Loucy (cell line): ENCODE measurements around the gene SMCO2.

Experiments used
- H2AFZ ChIP-seq: fragments of 200-600 bp; sonication (generic); 2 replicates; pipeline ENCODE4 v1.6.0; 2016; ENCODE audit warnings: antibody characterized with exemption, mild to moderate bottlenecking, low read length, moderate library complexity
- H3F3A ChIP-seq: fragments of 200-600 bp; 2 replicates; pipeline ENCODE4 v1.6.0; 2016; ENCODE audit warnings: antibody characterized with exemption, low read depth, mild to moderate bottlenecking
- H3K27me3 ChIP-seq: fragments of 200-600 bp; sonication (generic); 2 replicates; pipeline ENCODE4 v1.6.1; 2014; ENCODE audit warnings: low read length, mild to moderate bottlenecking; ENCODE audit not compliant: insufficient read depth, poor library complexity, severe bottlenecking
- H3K36me3 ChIP-seq: fragments of 200-600 bp; sonication (generic); 2 replicates; pipeline ENCODE4 v1.6.1; 2016; ENCODE audit warnings: low read length; ENCODE audit not compliant: insufficient read depth
- H3K4me1 ChIP-seq: fragments of 200-600 bp; sonication (generic); 2 replicates; pipeline ENCODE4 v1.5.1; 2014; ENCODE audit warnings: low read length, mild to moderate bottlenecking; ENCODE audit not compliant: insufficient read depth, poor library complexity, severe bottlenecking
- H3K4me2 ChIP-seq: fragments of 200-600 bp; sonication (generic); 2 replicates; pipeline ENCODE4 v1.6.0; 2014; ENCODE audit warnings: antibody characterized with exemption, low read length, low read depth, mild to moderate bottlenecking; ENCODE audit not compliant: poor library complexity, severe bottlenecking
- H3K4me3 ChIP-seq: fragments of 200-600 bp; sonication (generic); 2 replicates; pipeline ENCODE4 v1.5.1; 2014; ENCODE audit warnings: low read length, mild to moderate bottlenecking, mixed read lengths; ENCODE audit not compliant: poor library complexity, severe bottlenecking
- H3K79me2 ChIP-seq: fragments of 200-600 bp; sonication (generic); 2 replicates; pipeline ENCODE4 v1.6.1; 2014; ENCODE audit warnings: low read length; ENCODE audit not compliant: insufficient read depth
- H3K9ac ChIP-seq: fragments of 200-600 bp; sonication (generic); 2 replicates; pipeline ENCODE4 v1.6.0; 2014; ENCODE audit warnings: mild to moderate bottlenecking, low read depth, low read length, moderate library complexity; ENCODE audit not compliant: poor library complexity, severe bottlenecking
- H3K9me2 ChIP-seq: fragments of 200-600 bp; sonication (generic); replicated peaks from 2 replicates; pipeline ENCODE4 v1.6.1; 2016; ENCODE audit warnings: low read depth, low read length, mixed read lengths
- H3K9me3 ChIP-seq: fragments of 200-600 bp; sonication (generic); 2 replicates; pipeline ENCODE4 v1.6.1; 2014; ENCODE audit warnings: mild to moderate bottlenecking, antibody characterized with exemption, low read length, low read depth; ENCODE audit not compliant: insufficient read depth
- H4K20me1 ChIP-seq: fragments of 200-600 bp; sonication (generic); 2 replicates; pipeline ENCODE4 v1.6.0; 2014; ENCODE audit warnings: antibody characterized with exemption, low read length, mild to moderate bottlenecking; ENCODE audit not compliant: insufficient read depth, poor library complexity, severe bottlenecking
- EZH2phosphoT487 ChIP-seq: fragments of 200-600 bp; IDR thresholded peaks from 2 replicates; pipeline ENCODE4 v1.6.1; 2018; ENCODE audit warnings: antibody characterized with exemption, mild to moderate bottlenecking, moderate library complexity, borderline replicate concordance
- TF ChIP-seq, protein P1 (sequence below): fragments of 200-600 bp; sonication (generic); conservative IDR thresholded peaks from 2 replicates; pipeline ENCODE4 v1.5.1; 2014; ENCODE audit warnings: mild to moderate bottlenecking, antibody characterized with exemption, low read length

Gene SMCO2

DNA sequence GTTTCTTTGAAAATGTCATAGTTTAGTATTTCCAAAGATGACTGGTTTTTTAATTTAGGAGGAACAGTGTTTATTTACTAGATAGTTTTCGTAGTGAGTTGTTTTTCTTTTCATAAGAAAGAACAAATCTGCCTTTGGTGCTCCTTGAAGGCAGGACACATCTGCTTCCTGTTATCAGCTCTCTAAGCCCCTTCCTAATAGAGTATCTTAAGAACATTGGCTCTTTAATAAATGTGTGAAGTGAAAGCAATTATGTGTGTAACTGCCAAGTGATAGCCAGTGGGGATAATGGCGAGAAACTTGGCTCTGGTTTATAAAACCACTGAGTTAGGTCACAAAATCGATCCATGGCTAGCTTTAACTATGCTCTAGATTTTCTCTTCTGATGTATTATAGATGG is 54.0 kb downstream of the SMCO2 start:
- Histone ChIP-seq H3K79me2 (no peaks in the 10 kb centered on the region), H3K27me3 (no peaks in the 10 kb centered on the region), H3F3A (no peaks in the 10 kb centered on the region), H3K4me2 (no peak overlapping the region), H3K4me3 (no peak overlapping the region), H3K9me2 (no peaks in the 10 kb centered on the region), H3K4me1 (peaks cover 3% of the 10 kb centered on the region), H4K20me1 (no peaks in the 10 kb centered on the region), H2AFZ (no peak overlapping the region), H3K36me3 (no peaks in the 10 kb centered on the region), H3K9me3 (no peaks in the 10 kb centered on the region), H3K9ac (no peak overlapping the region)
- TF ChIP-seq, protein P1, sequence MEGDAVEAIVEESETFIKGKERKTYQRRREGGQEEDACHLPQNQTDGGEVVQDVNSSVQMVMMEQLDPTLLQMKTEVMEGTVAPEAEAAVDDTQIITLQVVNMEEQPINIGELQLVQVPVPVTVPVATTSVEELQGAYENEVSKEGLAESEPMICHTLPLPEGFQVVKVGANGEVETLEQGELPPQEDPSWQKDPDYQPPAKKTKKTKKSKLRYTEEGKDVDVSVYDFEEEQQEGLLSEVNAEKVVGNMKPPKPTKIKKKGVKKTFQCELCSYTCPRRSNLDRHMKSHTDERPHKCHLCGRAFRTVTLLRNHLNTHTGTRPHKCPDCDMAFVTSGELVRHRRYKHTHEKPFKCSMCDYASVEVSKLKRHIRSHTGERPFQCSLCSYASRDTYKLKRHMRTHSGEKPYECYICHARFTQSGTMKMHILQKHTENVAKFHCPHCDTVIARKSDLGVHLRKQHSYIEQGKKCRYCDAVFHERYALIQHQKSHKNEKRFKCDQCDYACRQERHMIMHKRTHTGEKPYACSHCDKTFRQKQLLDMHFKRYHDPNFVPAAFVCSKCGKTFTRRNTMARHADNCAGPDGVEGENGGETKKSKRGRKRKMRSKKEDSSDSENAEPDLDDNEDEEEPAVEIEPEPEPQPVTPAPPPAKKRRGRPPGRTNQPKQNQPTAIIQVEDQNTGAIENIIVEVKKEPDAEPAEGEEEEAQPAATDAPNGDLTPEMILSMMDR: no peak

GRCh38 chr12:27502021-27502435 is 55.5 kb downstream of the SMCO2 start:
- no peaks in the 10 kb centered on the region for H3K36me3 ChIP-seq
- TF ChIP-seq EZH2phosphoT487: no peak
- TF ChIP-seq, protein P1: no peak
- no peaks in the 10 kb centered on the region for H3K27me3 ChIP-seq
- H3K4me3 ChIP-seq: no peak overlapping the region
- no peak overlapping the region for H3K9ac ChIP-seq
- no peaks in the 10 kb centered on the region for H4K20me1 ChIP-seq
- H2AFZ ChIP-seq: no peak overlapping the region
- no peaks in the 10 kb centered on the region for H3F3A ChIP-seq
- no peak overlapping the region for H3K4me2 ChIP-seq
- peaks cover 3% of the 10 kb centered on the region for H3K4me1 ChIP-seq
- H3K9me3 ChIP-seq: no peaks in the 10 kb centered on the region
- H3K79me2 ChIP-seq: no peaks in the 10 kb centered on the region
- H3K9me2 ChIP-seq: no peaks in the 10 kb centered on the region

DNA sequence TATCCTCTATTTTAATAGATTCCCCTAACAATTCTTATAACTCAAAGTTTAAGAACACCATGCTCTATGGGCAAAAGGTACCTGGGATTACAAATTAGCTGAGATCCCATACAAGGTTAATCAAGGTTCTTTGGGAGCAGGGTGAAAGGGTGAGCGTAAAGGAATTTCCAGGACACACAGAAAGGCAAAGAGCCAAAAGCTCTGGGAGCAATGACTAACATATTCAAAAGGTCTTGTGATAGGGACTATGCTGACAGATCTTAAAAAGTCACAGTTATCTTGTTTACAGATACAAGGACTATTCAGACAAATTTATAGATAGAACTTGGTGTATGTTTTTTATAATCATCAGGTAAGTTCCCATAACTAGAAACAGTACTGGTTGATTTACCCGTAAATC is 58.0 kb downstream of the SMCO2 start:
- no peaks in the 10 kb centered on the region for H3F3A ChIP-seq
- H3K9me2 ChIP-seq: no peaks in the 10 kb centered on the region
- TF ChIP-seq, protein P1: no peak
- no peak for TF ChIP-seq EZH2phosphoT487
- no peaks in the 10 kb centered on the region for H4K20me1 ChIP-seq
- peaks cover 3% of the 10 kb centered on the region for H3K4me1 ChIP-seq
- H2AFZ ChIP-seq: no peak overlapping the region
- H3K79me2 ChIP-seq: no peaks in the 10 kb centered on the region
- no peak overlapping the region for H3K4me3 ChIP-seq
- H3K9ac ChIP-seq: no peak overlapping the region
- H3K4me2 ChIP-seq: no peak overlapping the region
- H3K36me3 ChIP-seq: no peaks in the 10 kb centered on the region
- H3K9me3 ChIP-seq: no peaks in the 10 kb centered on the region
- no peaks in the 10 kb centered on the region for H3K27me3 ChIP-seq
